K562 (cell line): Measurements from ENCODE around the gene RREB1. TPM values are rescaled to one million over a fixed set of nuclear protein-coding genes. Genes with fewer than 3 reads are reported as not detected.

Experiments
- GTF2A2 ChIP-seq: IDR thresholded peaks from 2 replicates; pipeline ENCODE4 v1.6.1; 2016; ENCODE audit warnings: mild to moderate bottlenecking, missing genetic modification characterization, missing compliant biosample characterization
- NONO ChIP-seq, 2 experiments: fragments of 200-400 bp in 1 of 2; fragments of 450-650 bp in 1 of 2; formaldehyde crosslinking in 1 of 2; IDR thresholded peaks; 2 replicates each; pipeline ENCODE4 v1.6.1; 2017; ENCODE audit warnings: low read depth in 2 of 2, mild to moderate bottlenecking in 2 of 2, moderate library complexity in 2 of 2, low read length in 1 of 2
- NR2C2 ChIP-seq, 2 experiments: fragments of 200-800 bp in 1 of 2; sonication (Bioruptor generic) in 1 of 2; sonication (generic) in 1 of 2; formaldehyde crosslinking in 1 of 2; IDR thresholded peaks; 2 replicates each; pipeline versions ENCODE4 v1.6.1 to v1.8.0; 2016 to 2022; ENCODE audit warnings: mild to moderate bottlenecking in 1 of 2, missing compliant biosample characterization in 1 of 2, missing genetic modification characterization in 1 of 2, missing genetic modification reagents in 1 of 2
- TCF7L2 ChIP-seq: fragments of 150-350 bp; IDR thresholded peaks from 2 replicates; pipeline ENCODE4 v1.6.1; 2016; ENCODE audit warnings: low read depth, mild to moderate bottlenecking, low read length, moderate library complexity
- ZNF121 ChIP-seq: sonication (generic); formaldehyde crosslinking; conservative IDR thresholded peaks from 2 replicates; pipeline ENCODE4 v1.8.0; 2022; ENCODE audit warnings: missing genetic modification reagents
- polyA plus RNA-seq, 8 experiments: library from polyadenylated mRNA; depleted of rRNA in 4 of 8; stranded (reverse) in 5 of 8; unstranded in 3 of 8; fragments of >200 nt; fragmentation: Nextera tagmentation in 2 of 8; fragmentation: Illumina TruSeq in 1 of 8; extraction: Ambion mirVana in 2 of 8; extraction: Trizol in 1 of 8; gene quantifications; 2 replicates each; pipeline versions ENCODE4 v1.2.1 to v1.2.3, GENCODE V29; 2011 to 2014; ENCODE audit warnings: inconsistent platforms in 1 of 8, missing spikeins in 1 of 8
- total RNA-seq, 7 experiments: library from RNA; depleted of rRNA in 6 of 7; stranded (reverse); fragments of >200 nt in 6 of 7; fragmentation: Illumina TruSeq in 2 of 7; extraction: Trizol in 2 of 7; gene quantifications; 2 replicates each; pipeline versions ENCODE4 v1.2.1 to v1.2.3, GENCODE V29; 2011 to 2021; ENCODE audit warnings: low replicate concordance in 1 of 7
- TF ChIP-seq, protein P1 (sequence below), 2 experiments: fragments of 450-650 bp; IDR thresholded peaks; 2 replicates each; pipeline ENCODE4 v1.6.1; 2016; ENCODE audit warnings: mild to moderate bottlenecking in 2 of 2, borderline replicate concordance in 1 of 2, low read depth in 1 of 2, moderate library complexity in 1 of 2
- TF ChIP-seq, protein P2 (sequence below): fragments of 450-650 bp; IDR thresholded peaks from 2 replicates; pipeline ENCODE4 v1.6.1; 2016; ENCODE audit warnings: antibody characterized with exemption

Gene RREB1
- total and polyA plus RNA-seq, 9 of the 15 experiments (the other 6 are each of a cell fraction or from before 2014, with no cell fraction given): 3.3 to 64.2 (median 19.3) TPM

DNA sequence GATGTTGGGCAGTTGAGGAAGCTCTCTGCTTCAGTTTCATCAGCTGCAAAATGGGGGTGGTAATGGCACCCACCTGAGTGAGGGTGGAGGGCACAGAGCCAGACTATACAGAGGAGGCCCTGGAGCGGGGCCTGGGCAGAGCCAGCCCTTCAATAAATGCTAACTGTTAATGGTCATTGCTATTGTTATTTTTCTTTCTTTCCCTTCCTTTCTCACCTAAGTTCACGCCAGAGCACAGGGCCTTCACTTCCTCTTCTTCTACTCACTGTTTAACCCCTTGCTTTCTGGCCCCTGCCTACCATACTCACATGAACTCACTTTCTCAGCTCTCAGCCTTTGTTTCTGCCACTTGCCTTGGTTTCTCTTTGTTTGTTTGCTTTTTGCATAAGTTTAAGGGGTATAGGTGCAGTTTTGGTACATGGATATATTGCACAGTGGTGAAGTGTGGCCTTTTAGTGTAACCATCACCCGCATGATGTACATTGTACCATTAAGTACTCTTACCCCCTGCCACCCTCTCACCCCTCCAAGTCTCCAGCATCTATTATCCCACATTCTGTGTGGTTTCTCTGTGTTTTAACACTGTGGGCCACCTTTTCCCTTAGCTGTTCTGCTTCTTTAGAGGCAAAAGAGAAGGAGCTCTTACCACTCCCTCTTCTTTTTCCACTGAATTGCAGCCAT, 7.5 kb upstream of the RREB1 start (continued):
- TF ChIP-seq, protein P1, sequence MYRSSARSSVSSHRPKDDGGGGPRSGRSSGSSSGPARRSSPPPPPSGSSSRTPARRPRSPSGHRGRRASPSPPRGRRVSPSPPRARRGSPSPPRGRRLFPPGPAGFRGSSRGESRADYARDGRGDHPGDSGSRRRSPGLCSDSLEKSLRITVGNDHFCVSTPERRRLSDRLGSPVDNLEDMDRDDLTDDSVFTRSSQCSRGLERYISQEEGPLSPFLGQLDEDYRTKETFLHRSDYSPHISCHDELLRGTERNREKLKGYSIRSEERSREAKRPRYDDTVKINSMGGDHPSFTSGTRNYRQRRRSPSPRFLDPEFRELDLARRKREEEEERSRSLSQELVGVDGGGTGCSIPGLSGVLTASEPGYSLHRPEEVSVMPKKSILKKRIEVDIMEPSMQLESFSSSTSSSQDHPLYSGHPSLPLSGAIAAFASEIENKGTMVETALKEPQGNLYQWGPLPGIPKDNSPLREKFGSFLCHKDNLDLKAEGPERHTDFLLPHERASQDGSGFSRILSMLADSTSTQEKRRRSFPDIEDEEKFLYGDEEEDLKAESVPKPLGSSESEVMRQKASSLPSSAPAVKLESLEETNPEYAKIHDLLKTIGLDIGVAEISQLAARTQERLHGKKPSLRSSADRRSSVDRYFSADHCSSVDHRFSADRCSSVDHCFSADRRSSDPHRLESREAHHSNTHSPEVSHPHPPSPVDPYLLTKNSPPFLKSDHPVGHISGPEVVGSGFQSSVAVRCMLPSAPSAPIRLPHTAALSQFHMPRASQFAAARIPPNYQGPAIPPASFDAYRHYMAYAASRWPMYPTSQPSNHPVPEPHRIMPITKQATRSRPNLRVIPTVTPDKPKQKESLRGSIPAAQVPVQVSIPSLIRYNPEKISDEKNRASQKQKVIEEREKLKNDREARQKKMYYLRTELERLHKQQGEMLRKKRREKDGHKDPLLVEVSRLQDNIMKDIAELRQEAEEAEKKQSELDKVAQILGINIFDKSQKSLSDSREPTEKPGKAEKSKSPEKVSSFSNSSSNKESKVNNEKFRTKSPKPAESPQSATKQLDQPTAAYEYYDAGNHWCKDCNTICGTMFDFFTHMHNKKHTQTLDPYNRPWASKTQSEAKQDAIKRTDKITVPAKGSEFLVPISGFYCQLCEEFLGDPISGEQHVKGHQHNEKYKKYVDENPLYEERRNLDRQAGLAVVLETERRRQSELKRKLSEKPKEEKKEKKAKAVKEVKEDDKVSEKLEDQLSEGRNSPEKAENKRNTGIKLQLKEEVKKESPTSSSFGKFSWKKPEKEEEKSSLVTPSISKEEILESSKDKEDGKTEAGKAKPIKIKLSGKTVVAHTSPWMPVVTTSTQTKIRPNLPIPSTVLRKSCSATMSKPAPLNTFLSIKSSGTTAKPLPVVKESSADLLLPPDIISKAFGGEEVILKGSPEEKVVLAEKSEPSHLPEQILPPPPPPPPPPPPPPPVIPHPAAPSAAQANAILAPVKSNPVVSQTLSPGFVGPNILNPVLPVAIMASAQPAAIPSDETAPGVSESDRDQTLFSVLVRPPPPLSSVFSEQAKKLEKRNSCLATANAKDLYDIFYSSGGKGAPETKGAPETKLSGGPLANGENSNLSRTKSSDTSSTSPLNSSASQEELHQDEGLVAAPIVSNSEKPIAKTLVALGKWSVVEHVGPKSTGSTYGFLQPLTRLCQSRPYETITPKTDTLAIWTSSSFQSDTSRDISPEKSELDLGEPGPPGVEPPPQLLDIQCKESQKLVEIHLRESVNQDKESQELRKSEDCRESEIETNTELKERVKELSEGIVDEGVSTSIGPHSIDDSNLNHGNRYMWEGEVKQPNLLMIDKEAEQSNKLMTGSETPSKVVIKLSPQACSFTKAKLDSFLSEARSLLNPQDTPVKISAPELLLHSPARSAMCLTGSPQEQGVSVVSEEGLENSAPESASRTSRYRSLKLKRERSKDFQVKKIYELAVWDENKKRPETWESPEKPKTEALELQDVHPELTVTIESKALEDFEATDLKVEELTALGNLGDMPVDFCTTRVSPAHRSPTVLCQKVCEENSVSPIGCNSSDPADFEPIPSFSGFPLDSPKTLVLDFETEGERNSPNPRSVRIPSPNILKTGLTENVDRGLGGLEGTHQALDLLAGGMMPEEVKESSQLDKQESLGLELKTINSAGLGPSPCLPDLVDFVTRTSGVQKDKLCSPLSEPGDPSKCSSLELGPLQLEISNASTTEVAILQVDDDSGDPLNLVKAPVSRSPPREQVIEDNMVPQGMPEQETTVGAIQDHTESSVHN (IDR thresholded peaks at IDR 0.05; ENCODE audit: borderline replicate concordance in 1 of 2, low read depth in 1 of 2): no peak
- TF ChIP-seq GTF2A2 (tag) (no peak), NONO (IDR thresholded peaks at IDR 0.05; ENCODE audit: low read depth in 2 of 2, low read length in 1 of 2) (no peak), NR2C2 (CRISPR knock-in tag; IDR thresholded peaks at IDR 0.05) (no peak), NR2C2 (tag; IDR thresholded peaks at IDR 0.05) (0 out of 2 replicates have a peak, but pooled peaks have one; percentile 9), TCF7L2 (no peak), ZNF121 (no peak)
- TF ChIP-seq, protein P2, sequence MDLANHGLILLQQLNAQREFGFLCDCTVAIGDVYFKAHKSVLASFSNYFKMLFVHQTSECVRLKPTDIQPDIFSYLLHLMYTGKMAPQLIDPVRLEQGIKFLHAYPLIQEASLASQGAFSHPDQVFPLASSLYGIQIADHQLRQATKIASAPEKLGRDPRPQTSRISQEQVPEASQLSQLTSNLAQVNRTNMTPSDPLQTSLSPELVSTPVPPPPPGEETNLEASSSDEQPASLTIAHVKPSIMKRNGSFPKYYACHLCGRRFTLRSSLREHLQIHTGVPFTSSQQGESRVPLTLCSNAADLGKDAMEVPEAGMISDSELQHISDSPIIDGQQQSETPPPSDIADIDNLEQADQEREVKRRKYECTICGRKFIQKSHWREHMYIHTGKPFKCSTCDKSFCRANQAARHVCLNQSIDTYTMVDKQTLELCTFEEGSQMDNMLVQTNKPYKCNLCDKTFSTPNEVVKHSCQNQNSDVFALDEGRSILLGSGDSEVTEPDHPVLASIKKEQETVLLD: 0 out of 2 replicates have a peak, but pooled peaks have one; percentile 6
